Fibroblast of skin of back (primary cell): ENCODE data around the gene ZNF33B.
"Not testable (repeated sequence)": the region's sequence is repeated elsewhere in the genome, so short reads cannot be mapped to it uniquely, and the experiment has no call there.

Experiments
- DNase-seq: peaks from one replicate; pipeline ENCODE4 v3.0.0-alpha.2; 2013

The ZNF33B gene

DNA sequence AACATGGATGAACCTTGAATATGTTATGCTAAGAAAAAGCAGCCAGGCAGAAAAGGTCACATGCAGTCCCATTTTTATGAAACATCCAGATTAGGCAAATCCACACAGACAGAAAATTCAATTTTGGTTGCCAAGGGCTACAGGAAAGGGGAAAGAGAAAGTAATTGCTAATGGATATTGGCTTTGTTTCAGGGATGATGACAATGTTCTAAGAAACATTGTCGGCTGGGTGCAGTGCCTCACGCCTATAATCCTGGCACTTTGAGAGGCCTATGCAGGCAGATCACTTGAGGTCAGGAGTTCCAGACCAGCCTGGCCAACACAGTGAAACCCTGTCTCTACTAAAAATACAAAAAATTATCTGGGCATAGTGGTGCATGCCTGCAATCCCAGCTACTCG lies 23.0 kb downstream of the ZNF33B start:
- DNase-seq: no peak

GRCh38 chr10:42609872-42610271 lies 28.5 kb downstream of the ZNF33B start:
- no peak for DNase-seq

- no peak for DNase-seq
Observed at GRCh38 chr10:42598249-42598873, 40.0 kb downstream of the ZNF33B start.

GRCh38 chr10:42596196-42596595 lies 42.2 kb downstream of the ZNF33B start:
- no peak for DNase-seq

DNA sequence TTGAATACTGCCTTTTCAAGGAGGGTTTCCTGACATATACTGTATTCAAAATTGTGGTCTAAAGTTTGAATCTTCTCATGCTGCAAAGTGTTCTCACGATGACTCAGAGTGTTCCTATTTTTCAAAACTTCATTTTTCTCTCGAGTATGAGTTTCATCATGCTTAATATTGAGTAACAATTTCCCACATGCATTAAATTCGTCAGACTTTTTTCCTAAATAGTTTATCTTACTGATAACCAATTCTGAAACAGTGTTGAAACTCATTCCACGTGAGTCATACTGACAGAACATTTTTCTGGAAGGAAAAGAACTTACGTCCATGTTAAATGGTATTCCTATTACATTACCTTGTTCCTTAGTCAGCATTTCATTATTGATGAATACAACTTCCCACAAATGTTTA lies 44.1 kb downstream of the ZNF33B start:
- DNase-seq: peak; percentile 1

- DNase-seq: no peak
Observed at GRCh38 chr10:42593284-42593683, 45.1 kb downstream of the ZNF33B start.

DNA sequence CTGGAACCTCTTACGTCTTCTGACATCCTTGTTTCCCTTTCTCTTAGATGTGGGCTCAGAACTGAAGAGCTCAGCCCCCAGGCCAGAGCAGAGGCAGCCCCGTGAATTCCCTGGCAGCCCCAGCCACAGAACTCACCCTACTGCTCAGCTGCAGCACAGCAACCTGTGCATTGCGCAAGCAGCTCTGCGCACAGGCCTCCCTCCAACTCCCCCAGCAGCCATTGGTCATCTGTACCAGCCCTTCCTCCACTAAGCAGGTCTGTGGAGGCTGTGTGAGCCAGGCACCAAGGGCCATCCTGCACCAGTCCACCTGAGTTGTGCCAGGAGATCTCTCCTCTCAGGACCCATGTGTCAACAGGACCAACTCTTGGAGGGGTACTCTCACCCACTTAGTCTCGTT lies 54.5 kb downstream of the ZNF33B start:
- DNase-seq: no peak

- no peak for DNase-seq
Observed at GRCh38 chr10:42578019-42578418, 60.4 kb downstream of the ZNF33B start.

DNA sequence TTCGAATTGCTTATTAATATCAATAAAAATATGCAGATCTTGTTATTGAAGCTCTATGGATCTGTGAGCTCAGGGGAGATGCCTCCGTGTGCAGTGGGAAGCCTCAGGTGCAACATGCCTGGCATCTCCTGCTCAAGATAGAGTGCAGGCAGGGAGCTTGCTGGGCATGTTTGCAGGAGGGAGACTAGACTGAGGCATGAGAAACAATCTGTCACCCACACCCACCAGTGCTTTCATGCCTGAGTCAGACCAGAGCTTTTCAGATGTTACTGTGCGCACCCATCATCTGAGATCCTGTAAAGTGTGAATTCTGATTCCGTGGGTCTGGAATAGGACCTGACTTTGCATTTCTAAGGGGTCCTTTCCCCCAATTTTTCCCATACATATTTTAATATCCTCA lies 62.0 kb downstream of the ZNF33B start:
- no peak for DNase-seq

DNA sequence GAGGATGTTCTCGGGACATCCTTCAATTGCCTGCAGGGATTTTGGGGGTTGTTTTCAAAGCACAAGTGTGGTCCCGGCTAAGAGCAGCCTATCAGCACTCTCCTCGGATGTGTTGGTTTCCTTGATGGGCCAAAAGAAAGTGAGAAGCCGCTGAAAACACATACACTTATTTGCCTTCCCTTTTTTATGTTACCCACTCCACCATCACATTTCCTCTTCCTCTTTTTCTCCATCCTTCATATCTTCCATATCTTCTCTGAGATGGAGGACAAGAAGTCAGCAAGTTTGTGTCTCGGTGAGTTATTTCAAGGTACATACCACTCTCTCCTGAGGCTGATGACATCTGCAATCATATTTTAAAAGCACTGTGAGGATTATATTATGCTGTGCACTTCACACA lies 64.0 kb downstream of the ZNF33B start:
- no peak for DNase-seq

- no peak for DNase-seq
Observed at GRCh38 chr10:42556931-42557330, 81.4 kb downstream of the ZNF33B start.

DNA sequence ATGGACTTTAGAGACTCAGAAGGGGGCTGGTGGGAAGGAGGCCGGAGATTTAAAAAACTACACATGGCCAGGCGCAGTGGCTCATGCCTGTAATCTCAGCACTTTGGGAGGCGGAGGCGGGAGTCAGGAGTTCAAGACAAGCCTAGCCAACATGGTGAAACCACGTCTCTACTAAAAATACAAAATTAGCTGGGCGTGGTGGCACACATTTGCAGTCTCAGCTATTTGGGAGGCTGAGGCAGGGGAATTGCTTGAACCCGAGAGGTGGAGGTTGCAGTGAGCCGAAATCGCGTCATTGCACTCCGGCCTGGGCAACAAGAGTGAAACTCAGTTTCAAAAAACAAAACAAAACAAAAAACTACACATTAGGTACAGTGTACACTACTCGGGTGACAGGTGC lies 84.8 kb downstream of the ZNF33B start:
- DNase-seq: not testable (repeated sequence)

- no peak for DNase-seq
Observed at GRCh38 chr10:42553064-42553407, 85.3 kb downstream of the ZNF33B start.

- peak; percentile 98 for DNase-seq
Observed at GRCh38 chr10:42552188-42553063, 85.9 kb downstream of the ZNF33B start.

GRCh38 chr10:42551582-42552187 lies 86.7 kb downstream of the ZNF33B start:
- no peak for DNase-seq

- no peak for DNase-seq
Observed at GRCh38 chr10:42549851-42550250, 88.5 kb downstream of the ZNF33B start.

- DNase-seq: no peak
Observed at GRCh38 chr10:42548254-42548653, 90.1 kb downstream of the ZNF33B start.

DNA sequence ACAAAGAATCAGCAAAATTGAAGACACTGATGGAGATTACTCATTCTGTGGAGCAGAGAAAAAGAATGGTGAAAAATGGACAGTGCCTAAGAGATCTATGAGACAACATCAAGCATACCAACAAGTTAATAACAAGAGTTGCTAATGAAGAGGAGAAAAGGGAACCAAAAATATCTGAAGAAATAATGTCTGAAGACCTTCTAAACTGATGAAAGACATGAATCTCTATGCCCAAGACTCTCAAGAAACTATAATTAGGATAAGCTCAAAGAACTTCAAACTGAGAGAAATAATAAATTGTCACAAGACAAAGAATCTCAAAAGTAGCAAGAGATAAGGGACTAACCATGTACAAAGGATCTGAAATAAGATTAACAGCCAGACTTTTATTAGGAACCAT lies 93.4 kb downstream of the ZNF33B start:
- no peak for DNase-seq

DNA sequence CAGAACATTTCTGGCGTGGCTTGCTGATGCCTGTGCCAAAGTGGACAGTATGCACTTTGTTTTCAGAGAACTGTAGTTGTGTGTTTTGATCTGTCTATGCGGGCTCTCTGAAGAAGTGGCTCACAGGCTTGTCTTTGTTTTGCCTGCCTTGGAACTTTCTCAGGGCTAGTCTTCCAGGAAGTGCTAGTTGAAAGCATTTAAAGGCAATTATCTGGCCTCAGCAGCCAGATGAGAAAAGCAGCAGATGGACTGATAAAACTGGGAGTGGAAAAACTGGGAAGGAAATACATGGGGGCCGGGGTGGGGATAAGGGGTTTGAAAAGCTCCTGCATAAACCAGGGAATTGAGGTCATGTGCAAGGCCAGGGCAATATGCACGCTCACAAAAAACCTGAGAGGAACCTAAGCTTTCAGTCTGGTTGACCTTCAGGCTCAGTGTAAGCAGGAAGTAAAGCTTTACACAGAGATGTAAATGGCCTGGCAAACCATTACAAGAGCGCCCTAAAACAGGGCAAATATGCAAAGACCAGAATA lies 94.5 kb downstream of the ZNF33B start:
- no peak for DNase-seq
